ENCODE results near the gene VWA5B2.

Gene VWA5B2

DNA sequence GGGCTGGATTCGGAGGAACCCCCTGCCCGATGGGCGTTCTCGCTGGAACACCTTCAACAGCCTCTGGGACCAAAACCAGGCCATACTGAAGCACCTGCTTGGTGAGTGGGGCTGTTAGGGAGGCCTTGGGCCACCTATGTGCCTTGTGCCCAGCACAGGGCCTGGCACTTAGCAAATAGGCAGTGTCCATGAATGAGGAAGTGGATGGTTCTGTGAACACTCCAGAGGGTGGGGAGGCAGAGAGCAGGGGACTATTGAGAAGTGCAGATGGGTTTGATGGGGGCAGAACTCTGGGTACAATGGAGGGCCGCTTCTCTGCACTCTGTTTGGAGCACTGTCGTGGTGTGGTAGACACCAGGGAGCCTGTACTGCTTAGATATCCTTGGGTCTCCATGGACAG lies 48.0 kb downstream of the VWA5B2 start:
- TF ChIP-seq, protein P1, sequence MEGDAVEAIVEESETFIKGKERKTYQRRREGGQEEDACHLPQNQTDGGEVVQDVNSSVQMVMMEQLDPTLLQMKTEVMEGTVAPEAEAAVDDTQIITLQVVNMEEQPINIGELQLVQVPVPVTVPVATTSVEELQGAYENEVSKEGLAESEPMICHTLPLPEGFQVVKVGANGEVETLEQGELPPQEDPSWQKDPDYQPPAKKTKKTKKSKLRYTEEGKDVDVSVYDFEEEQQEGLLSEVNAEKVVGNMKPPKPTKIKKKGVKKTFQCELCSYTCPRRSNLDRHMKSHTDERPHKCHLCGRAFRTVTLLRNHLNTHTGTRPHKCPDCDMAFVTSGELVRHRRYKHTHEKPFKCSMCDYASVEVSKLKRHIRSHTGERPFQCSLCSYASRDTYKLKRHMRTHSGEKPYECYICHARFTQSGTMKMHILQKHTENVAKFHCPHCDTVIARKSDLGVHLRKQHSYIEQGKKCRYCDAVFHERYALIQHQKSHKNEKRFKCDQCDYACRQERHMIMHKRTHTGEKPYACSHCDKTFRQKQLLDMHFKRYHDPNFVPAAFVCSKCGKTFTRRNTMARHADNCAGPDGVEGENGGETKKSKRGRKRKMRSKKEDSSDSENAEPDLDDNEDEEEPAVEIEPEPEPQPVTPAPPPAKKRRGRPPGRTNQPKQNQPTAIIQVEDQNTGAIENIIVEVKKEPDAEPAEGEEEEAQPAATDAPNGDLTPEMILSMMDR (conservative IDR thresholded peaks at IDR 0.05; ENCODE audit: low read length), result no peak
- DNase-seq (ENCODE audit: low read depth), result no peak

DNA sequence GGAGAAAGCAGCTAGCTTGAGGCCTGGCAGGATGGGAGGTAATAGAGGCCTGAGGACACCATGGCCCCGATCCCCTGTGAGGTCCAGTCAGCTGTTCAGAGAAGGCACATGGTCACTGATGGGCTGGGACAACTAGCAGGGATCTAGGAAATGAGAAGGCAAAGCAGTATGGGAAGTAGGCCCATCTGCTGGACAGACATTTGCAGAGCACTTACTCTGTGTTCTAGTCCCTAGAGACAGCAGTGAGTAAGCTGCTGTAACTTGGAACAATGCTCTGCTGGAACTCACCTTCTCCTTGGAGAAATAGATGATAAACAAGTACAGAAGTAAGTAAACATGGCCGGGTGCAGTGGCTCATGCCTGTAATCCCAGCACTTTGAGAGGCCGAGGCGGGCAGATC lies 53.6 kb downstream of the VWA5B2 start:
- no peak overlapping the region for H3K4me3 ChIP-seq (ENCODE audit: low read length)
- TF ChIP-seq, protein P1 (conservative IDR thresholded peaks at IDR 0.05; ENCODE audit: low read length), result no peak
- no peak for DNase-seq (ENCODE audit: low read depth)

More for the DNA sequence above, 48.0 kb downstream of the VWA5B2 start:
- no peak overlapping the region for H3K4me3 ChIP-seq (ENCODE audit: low read length)

DNA sequence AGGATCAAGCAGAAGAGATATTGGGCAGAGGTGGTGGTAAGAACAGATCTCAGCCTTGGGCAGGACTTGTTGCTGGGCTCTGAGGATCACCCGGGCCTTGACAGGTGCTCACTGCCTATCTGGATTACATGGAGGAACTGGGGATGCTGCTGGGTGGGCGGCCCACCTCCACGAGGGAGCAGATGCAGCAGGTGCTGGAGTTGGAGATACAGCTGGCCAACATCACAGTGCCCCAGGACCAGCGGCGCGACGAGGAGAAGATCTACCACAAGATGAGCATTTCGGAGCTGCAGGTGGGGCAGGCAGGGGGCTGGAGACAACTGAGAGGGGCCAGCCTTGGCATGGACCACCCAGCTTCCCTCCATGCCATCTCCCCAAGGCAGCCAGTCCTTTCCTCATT lies 54.3 kb downstream of the VWA5B2 start:
- TF ChIP-seq, protein P1 (conservative IDR thresholded peaks at IDR 0.05; ENCODE audit: low read length), result no peak
- no peak overlapping the region for H3K4me3 ChIP-seq (ENCODE audit: low read length)
- DNase-seq (ENCODE audit: low read depth), result no peak

DNA sequence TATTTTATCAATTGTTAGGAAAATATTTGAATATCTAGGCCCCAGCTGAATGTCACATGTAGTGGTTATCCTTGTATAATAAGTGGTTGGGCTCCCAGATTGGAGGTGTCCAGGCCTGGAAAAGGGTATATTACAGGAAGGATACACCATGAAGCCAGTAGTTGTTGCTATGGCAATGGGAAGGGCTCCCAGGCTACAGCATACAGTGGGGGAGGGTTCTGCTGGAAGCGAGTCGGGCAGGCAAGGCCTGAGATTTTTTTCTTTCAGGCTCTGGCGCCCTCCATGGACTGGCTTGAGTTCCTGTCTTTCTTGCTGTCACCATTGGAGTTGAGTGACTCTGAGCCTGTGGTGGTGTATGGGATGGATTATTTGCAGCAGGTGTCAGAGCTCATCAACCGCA lies 55.3 kb downstream of the VWA5B2 start:
- no peak overlapping the region for H3K4me3 ChIP-seq (ENCODE audit: low read length)
- DNase-seq (ENCODE audit: low read depth), result peak; percentile 66
- TF ChIP-seq, protein P1 (conservative IDR thresholded peaks at IDR 0.05; ENCODE audit: low read length), result peak; percentile 42

DNA sequence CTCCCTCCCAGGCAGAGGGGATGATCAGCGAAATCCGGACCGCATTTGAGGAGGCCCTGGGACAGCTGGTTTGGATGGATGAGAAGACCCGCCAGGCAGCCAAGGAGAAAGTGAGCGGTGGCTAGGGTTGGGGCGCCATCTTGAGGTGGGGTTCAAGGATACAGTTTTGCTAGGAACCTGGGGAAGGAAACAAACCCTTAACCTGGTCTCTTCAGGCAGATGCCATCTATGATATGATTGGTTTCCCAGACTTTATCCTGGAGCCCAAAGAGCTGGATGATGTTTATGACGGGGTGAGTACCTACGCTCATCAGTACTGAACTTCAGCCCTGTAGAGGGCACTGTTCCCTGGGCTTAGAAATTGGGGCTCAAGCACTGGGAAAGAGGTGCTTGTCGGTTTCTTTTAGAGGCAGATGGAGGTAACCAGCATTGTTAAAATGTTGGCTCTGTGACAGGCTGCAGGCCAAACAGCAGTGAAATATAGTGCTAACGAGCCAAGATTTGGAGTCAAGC lies 60.1 kb downstream of the VWA5B2 start:
- peak; percentile 39 for DNase-seq (ENCODE audit: low read depth)
- TF ChIP-seq, protein P1 (conservative IDR thresholded peaks at IDR 0.05; ENCODE audit: low read length), result peak; percentile 69
- H3K4me3 ChIP-seq (ENCODE audit: low read length), result no peak overlapping the region

DNA sequence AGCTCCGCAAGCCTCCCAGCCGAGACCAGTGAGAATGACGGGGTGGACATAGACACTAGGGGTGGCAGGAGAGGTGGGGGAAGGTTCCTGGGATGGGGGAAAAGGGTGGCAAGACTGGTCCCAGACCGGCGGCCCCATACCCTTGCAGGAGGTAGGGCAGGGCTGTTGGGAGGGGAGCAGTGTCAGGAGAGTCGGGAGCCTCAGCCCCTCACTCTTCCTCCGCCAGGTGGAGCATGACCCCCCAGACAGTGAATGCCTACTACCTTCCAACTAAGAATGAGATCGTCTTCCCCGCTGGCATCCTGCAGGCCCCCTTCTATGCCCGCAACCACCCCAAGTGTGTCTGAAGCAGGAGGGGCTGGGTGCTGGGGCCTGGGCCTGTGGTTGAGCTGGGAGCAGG lies 60.9 kb downstream of the VWA5B2 start:
- TF ChIP-seq, protein P1 (conservative IDR thresholded peaks at IDR 0.05; ENCODE audit: low read length), result no peak
- DNase-seq (ENCODE audit: low read depth), result no peak
- H3K4me3 ChIP-seq (ENCODE audit: low read length), result no peak overlapping the region

DNA sequence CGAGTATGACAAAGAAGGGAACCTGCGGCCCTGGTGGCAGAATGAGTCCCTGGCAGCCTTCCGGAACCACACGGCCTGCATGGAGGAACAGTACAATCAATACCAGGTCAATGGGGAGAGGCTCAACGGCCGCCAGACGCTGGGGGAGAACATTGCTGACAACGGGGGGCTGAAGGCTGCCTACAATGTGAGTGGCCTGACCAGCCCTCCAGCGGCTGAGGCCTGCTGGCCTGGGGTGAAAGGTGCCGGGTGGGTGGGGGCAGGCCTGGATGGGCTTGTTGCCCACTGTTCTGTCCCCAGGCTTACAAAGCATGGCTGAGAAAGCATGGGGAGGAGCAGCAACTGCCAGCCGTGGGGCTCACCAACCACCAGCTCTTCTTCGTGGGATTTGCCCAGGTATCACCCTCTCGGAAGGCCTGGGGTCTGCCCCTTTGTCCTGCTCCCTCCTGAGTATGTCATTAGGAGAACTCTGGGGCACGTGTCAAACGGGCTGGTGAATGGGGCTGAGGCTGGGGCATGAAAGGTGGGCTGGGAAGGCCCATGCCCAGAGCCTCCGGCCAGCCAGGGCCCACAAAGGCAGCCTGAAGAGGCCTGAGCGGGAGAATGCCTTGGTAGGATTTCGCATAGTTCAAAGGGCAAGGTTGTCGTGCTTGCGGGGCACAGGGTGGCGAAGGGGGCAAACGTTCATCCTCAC lies 61.8 kb downstream of the VWA5B2 start:
- TF ChIP-seq, protein P1 (conservative IDR thresholded peaks at IDR 0.05; ENCODE audit: low read length), result no peak

More for the DNA sequence above, 61.8 kb downstream of the VWA5B2 start:
- no peak for DNase-seq (ENCODE audit: low read depth)
- H3K4me3 ChIP-seq (ENCODE audit: low read length), result no peak overlapping the region
